ENCODE results near the gene MASP1.

Gene MASP1

GRCh38 chr3:187277129-187277462 lies 14.4 kb downstream of the MASP1 start:
- peaks cover 0 to 4% of the 10 kb centered on the region in 2 donors for H3K4me1 ChIP-seq (ENCODE audit: control insufficient read depth in 1 of 2, insufficient read depth in 2 of 2, low read length in 2 of 2)
- H3K27ac ChIP-seq (ENCODE audit: low read length): no peak overlapping the region
- H3K36me3 ChIP-seq (ENCODE audit: control insufficient read depth in 1 of 2, insufficient read depth in 2 of 2, low read length in 2 of 2): no peaks in the 10 kb centered on the region
- no peaks in the 10 kb centered on the region for H3K9me3 ChIP-seq (ENCODE audit: control insufficient read depth in 1 of 2, low read length in 2 of 2)
- no peaks in the 10 kb centered on the region for H3K27me3 ChIP-seq (ENCODE audit: low read depth, low read length)
- no peak overlapping the region for H3K4me3 ChIP-seq (ENCODE audit: low read depth in 1 of 2, low read length in 2 of 2)

- Histone ChIP-seq H3K4me3 (ENCODE audit: low read depth in 1 of 2, low read length in 2 of 2) (no peak overlapping the region), H3K4me1 (ENCODE audit: control insufficient read depth in 1 of 2, insufficient read depth in 2 of 2, low read length in 2 of 2) (peaks cover 0 to 4% of the 10 kb centered on the region in 2 donors)
Observed at GRCh38 chr3:187276397-187277128, 15.0 kb downstream of the MASP1 start.

DNA sequence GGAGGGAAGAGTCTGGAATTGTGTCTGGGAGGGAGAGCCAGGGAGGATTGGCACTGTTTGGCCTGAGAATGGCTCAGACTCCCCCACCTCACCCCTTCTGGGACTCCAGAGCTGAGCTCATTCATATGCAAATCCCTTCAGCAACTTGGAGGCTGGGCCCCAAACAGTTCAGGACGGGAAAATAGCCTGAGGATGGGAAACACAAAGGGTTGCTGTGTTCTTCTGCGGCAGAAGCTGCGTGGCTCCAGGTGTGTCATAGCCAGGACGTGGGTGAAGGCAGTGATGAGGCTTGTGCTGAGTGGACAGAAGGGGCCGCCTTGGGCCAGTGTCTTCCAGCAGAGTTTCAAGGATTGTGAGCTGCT lies 16.6 kb downstream of the MASP1 start:
- Histone ChIP-seq H3K27ac (ENCODE audit: low read length) (no peak overlapping the region), H3K9me3 (ENCODE audit: control insufficient read depth in 1 of 2, low read length in 2 of 2) (peaks cover 0 to under 1% of the 10 kb centered on the region in 2 donors)

More at GRCh38 chr3:187276397-187277128, 15.0 kb downstream of the MASP1 start:
- Histone ChIP-seq H3K36me3 (ENCODE audit: control insufficient read depth in 1 of 2, insufficient read depth in 2 of 2, low read length in 2 of 2) (no peaks in the 10 kb centered on the region), H3K27me3 (ENCODE audit: low read depth, low read length) (no peaks in the 10 kb centered on the region), H3K9me3 (ENCODE audit: control insufficient read depth in 1 of 2, low read length in 2 of 2) (no peaks in the 10 kb centered on the region), H3K27ac (ENCODE audit: low read length) (no peak overlapping the region)

DNA sequence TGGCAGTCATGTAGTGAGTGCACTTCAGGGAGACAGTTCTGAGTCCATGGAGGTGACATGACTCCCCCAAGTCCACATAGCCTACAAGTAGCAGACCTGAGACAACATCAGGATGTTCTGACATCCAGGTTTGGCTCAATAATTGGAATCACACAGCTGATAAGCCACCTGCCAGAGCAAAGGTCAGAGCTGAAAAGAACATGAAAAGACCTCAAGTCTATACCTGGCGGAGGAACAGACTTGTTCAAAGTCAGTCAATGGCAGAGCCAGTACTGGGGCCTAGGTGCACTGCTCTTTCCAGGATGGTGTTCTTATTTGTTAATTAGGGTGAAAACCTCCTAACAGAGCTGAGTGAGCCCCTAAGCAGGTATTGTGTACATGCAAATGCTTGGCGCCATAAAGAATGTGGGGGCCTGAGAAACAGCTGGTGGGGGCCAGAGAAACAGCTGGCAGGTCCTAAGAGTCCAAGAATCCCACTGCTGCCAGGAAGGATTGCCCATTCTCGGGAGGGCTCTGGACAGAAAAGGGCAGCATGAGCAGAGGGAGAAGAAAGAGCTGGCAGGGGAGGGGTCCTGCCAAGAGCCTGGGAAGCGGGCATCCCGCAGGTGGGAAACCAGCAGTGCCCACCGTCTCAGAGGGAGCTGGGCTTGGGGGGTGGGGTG lies 17.1 kb downstream of the MASP1 start:
- Histone ChIP-seq H3K4me3 (ENCODE audit: low read depth in 1 of 2, low read length in 2 of 2) (no peak overlapping the region), H3K27ac (ENCODE audit: low read length) (no peak overlapping the region), H3K9me3 (ENCODE audit: control insufficient read depth in 1 of 2, low read length in 2 of 2) (peaks cover 2 to 6% of the 10 kb centered on the region in 2 donors), H3K27me3 (ENCODE audit: low read depth, low read length) (no peaks in the 10 kb centered on the region), H3K4me1 (ENCODE audit: control insufficient read depth in 1 of 2, insufficient read depth in 2 of 2, low read length in 2 of 2) (peaks cover 0 to 4% of the 10 kb centered on the region in 2 donors), H3K36me3 (ENCODE audit: control insufficient read depth in 1 of 2, insufficient read depth in 2 of 2, low read length in 2 of 2) (peaks cover 0 to 4% of the 10 kb centered on the region in 2 donors)

More for the DNA sequence above, 16.6 kb downstream of the MASP1 start:
- peaks cover 0 to 4% of the 10 kb centered on the region in 2 donors for H3K4me1 ChIP-seq (ENCODE audit: control insufficient read depth in 1 of 2, insufficient read depth in 2 of 2, low read length in 2 of 2)
- no peaks in the 10 kb centered on the region for H3K36me3 ChIP-seq (ENCODE audit: control insufficient read depth in 1 of 2, insufficient read depth in 2 of 2, low read length in 2 of 2)
- no peak overlapping the region for H3K4me3 ChIP-seq (ENCODE audit: low read depth in 1 of 2, low read length in 2 of 2)
- H3K27me3 ChIP-seq (ENCODE audit: low read depth, low read length): no peaks in the 10 kb centered on the region

- Histone ChIP-seq H3K27me3 (ENCODE audit: low read depth, low read length) (no peaks in the 10 kb centered on the region), H3K4me1 (ENCODE audit: control insufficient read depth in 1 of 2, insufficient read depth in 2 of 2, low read length in 2 of 2) (no peaks in the 10 kb centered on the region), H3K36me3 (ENCODE audit: control insufficient read depth in 1 of 2, insufficient read depth in 2 of 2, low read length in 2 of 2) (peaks cover 0 to 5% of the 10 kb centered on the region in 2 donors), H3K27ac (ENCODE audit: low read length) (no peak overlapping the region), H3K9me3 (ENCODE audit: control insufficient read depth in 1 of 2, low read length in 2 of 2) (peaks cover 6 to 11% of the 10 kb centered on the region in 2 donors), H3K4me3 (ENCODE audit: low read depth in 1 of 2, low read length in 2 of 2) (no peak overlapping the region)
Observed at GRCh38 chr3:187271582-187271981, 20.0 kb downstream of the MASP1 start.

DNA sequence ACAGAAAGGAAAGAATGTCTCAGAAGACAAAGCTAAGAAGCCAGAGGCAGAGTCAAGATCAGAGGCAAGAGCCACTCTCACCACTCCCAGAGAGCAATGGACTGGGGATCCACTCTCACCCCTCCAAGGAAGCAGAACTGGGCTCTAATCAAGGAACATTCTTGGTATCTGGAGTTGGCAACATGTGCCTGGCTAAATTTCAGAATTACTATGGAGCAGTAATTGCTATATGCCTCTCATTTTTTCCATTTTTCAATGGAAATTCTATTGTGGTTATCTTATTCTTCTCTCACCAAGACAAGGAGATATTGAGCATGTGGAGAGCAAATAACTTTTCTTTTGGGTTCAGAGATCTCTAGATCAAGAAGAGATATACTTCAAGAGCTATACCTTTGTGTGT lies 22.1 kb downstream of the MASP1 start:
- peaks cover 0 to 13% of the 10 kb centered on the region in 2 donors for H3K4me1 ChIP-seq (ENCODE audit: control insufficient read depth in 1 of 2, insufficient read depth in 2 of 2, low read length in 2 of 2)
- peaks cover 0 to 5% of the 10 kb centered on the region in 2 donors for H3K36me3 ChIP-seq (ENCODE audit: control insufficient read depth in 1 of 2, insufficient read depth in 2 of 2, low read length in 2 of 2)
- H3K27me3 ChIP-seq (ENCODE audit: low read depth, low read length): no peaks in the 10 kb centered on the region
- no peak overlapping the region for H3K27ac ChIP-seq (ENCODE audit: low read length)
- no peak overlapping the region for H3K4me3 ChIP-seq (ENCODE audit: low read depth in 1 of 2, low read length in 2 of 2)
- peaks cover 6 to 11% of the 10 kb centered on the region in 2 donors for H3K9me3 ChIP-seq (ENCODE audit: control insufficient read depth in 1 of 2, low read length in 2 of 2)

DNA sequence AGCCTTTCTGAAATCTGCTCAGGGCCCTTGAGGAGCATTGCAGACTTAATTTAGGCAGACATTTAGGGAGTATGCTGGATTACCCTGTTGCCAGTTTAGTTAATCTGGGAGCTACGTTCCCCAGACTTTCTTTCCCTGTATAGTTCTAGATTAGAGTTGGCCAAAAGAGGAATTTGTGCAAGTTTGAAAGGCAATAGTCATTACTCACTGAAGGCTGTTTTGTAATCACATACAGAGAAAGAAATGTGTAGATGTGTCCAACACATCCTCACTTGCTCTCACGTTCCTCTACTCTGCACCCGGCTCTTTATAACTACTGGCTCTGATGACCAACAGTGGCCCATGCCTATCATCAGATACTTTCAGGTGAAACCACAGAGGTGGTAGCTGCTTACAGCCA lies 24.2 kb downstream of the MASP1 start:
- H3K36me3 ChIP-seq (ENCODE audit: control insufficient read depth in 1 of 2, insufficient read depth in 2 of 2, low read length in 2 of 2): peaks cover 0 to 5% of the 10 kb centered on the region in 2 donors
- H3K9me3 ChIP-seq (ENCODE audit: control insufficient read depth in 1 of 2, low read length in 2 of 2): peaks cover 6 to 11% of the 10 kb centered on the region in 2 donors
- no peak overlapping the region for H3K4me3 ChIP-seq (ENCODE audit: low read depth in 1 of 2, low read length in 2 of 2)
- H3K4me1 ChIP-seq (ENCODE audit: control insufficient read depth in 1 of 2, insufficient read depth in 2 of 2, low read length in 2 of 2): peaks cover 0 to 27% of the 10 kb centered on the region in 2 donors
- no peak overlapping the region for H3K27ac ChIP-seq (ENCODE audit: low read length)
- H3K27me3 ChIP-seq (ENCODE audit: low read depth, low read length): no peaks in the 10 kb centered on the region

GRCh38 chr3:187266691-187267090 lies 24.8 kb downstream of the MASP1 start:
- Histone ChIP-seq H3K9me3 (ENCODE audit: control insufficient read depth in 1 of 2, low read length in 2 of 2) (peaks cover 6 to 11% of the 10 kb centered on the region in 2 donors), H3K4me3 (ENCODE audit: low read depth in 1 of 2, low read length in 2 of 2) (no peak overlapping the region), H3K4me1 (ENCODE audit: control insufficient read depth in 1 of 2, insufficient read depth in 2 of 2, low read length in 2 of 2) (peaks cover 0 to 27% of the 10 kb centered on the region in 2 donors), H3K36me3 (ENCODE audit: control insufficient read depth in 1 of 2, insufficient read depth in 2 of 2, low read length in 2 of 2) (peaks cover 0 to 5% of the 10 kb centered on the region in 2 donors), H3K27me3 (ENCODE audit: low read depth, low read length) (no peaks in the 10 kb centered on the region), H3K27ac (ENCODE audit: low read length) (no peak overlapping the region)

- Histone ChIP-seq H3K4me1 (ENCODE audit: control insufficient read depth in 1 of 2, insufficient read depth in 2 of 2, low read length in 2 of 2) (peaks cover 0 to 27% of the 10 kb centered on the region in 2 donors), H3K27me3 (ENCODE audit: low read depth, low read length) (no peaks in the 10 kb centered on the region), H3K4me3 (ENCODE audit: low read depth in 1 of 2, low read length in 2 of 2) (no peak overlapping the region), H3K36me3 (ENCODE audit: control insufficient read depth in 1 of 2, insufficient read depth in 2 of 2, low read length in 2 of 2) (peaks cover 0 to 6% of the 10 kb centered on the region in 2 donors), H3K9me3 (ENCODE audit: control insufficient read depth in 1 of 2, low read length in 2 of 2) (peaks cover 6 to 11% of the 10 kb centered on the region in 2 donors), H3K27ac (ENCODE audit: low read length) (peak overlapping the region; percentile 52)
Observed at GRCh38 chr3:187265461-187265955, 26.0 kb downstream of the MASP1 start.

- Histone ChIP-seq H3K27me3 (ENCODE audit: low read depth, low read length) (no peaks in the 10 kb centered on the region), H3K9me3 (ENCODE audit: control insufficient read depth in 1 of 2, low read length in 2 of 2) (peaks cover 6 to 10% of the 10 kb centered on the region in 2 donors), H3K4me1 (ENCODE audit: control insufficient read depth in 1 of 2, insufficient read depth in 2 of 2, low read length in 2 of 2) (peaks cover 0 to 27% of the 10 kb centered on the region in 2 donors), H3K4me3 (ENCODE audit: low read depth in 1 of 2, low read length in 2 of 2) (no peak overlapping the region), H3K36me3 (ENCODE audit: control insufficient read depth in 1 of 2, insufficient read depth in 2 of 2, low read length in 2 of 2) (peaks cover 0 to 10% of the 10 kb centered on the region in 2 donors), H3K27ac (ENCODE audit: low read length) (peak overlapping the region; percentile 52)
Observed at GRCh38 chr3:187264911-187265310, 26.6 kb downstream of the MASP1 start.

DNA sequence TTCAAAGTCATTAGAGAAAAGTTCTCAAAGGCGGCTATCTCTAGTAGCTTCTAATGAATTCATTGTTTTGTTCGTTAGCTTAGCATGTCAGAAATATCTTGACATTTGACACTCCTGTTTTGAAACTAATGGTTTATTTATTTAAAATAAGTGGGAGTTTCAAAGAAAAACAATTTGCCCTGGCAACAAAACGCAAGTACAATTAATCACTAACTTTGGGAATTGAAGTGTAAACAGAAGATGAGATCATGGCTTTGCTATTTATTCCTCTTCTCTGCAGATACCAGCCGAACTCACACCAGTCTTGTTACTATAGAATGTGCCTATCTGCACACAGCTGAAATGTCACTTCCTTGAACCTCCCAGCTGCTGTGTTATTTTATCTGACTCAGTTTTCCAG lies 27.5 kb downstream of the MASP1 start:
- peaks cover 0 to 5% of the 10 kb centered on the region in 2 donors for H3K36me3 ChIP-seq (ENCODE audit: control insufficient read depth in 1 of 2, insufficient read depth in 2 of 2, low read length in 2 of 2)
- H3K9me3 ChIP-seq (ENCODE audit: control insufficient read depth in 1 of 2, low read length in 2 of 2): peaks cover under 1% of the 10 kb centered on the region in 2 donors
- no peaks in the 10 kb centered on the region for H3K27me3 ChIP-seq (ENCODE audit: low read depth, low read length)
- H3K27ac ChIP-seq (ENCODE audit: low read length): peak overlapping the region; percentile 47
- H3K4me1 ChIP-seq (ENCODE audit: control insufficient read depth in 1 of 2, insufficient read depth in 2 of 2, low read length in 2 of 2): peaks cover 0 to 27% of the 10 kb centered on the region in 2 donors
- no peak overlapping the region for H3K4me3 ChIP-seq (ENCODE audit: low read depth in 1 of 2, low read length in 2 of 2)

Data from muscle layer of duodenum (tissue), 2 donors.